CD4-positive, alpha-beta T cell treated with Interleukin-6 at 100 ng/mL for 8 hours (primary cell): Measurements from ENCODE around the gene IMMP2L.
"Not testable (repeated sequence)": the region's sequence is repeated elsewhere in the genome, so short reads cannot be mapped to it uniquely, and the experiment has no call there.

ENCODE experiments used
- DNase-seq: peaks from one replicate; pipeline ENCODE4 v3.0.0-alpha.2; 2020; ENCODE audit warnings: mixed read lengths, low spot score

Gene IMMP2L

GRCh38 chr7:111508387-111508786, 53.9 kb downstream of the IMMP2L start:
- DNase-seq = no peak

GRCh38 chr7:111505422-111505821, 56.9 kb downstream of the IMMP2L start:
- not testable (repeated sequence) for DNase-seq

- not testable (repeated sequence) for DNase-seq
Measured at GRCh38 chr7:111501799-111502198, 60.5 kb downstream of the IMMP2L start.

GRCh38 chr7:111499027-111499426, 63.3 kb downstream of the IMMP2L start:
- DNase-seq = no peak

GRCh38 chr7:111498391-111499007, 63.8 kb downstream of the IMMP2L start:
- no peak for DNase-seq

GRCh38 chr7:111495173-111495810, 67.0 kb downstream of the IMMP2L start:
- no peak for DNase-seq

- DNase-seq = no peak
Measured at GRCh38 chr7:111492234-111492633, 70.1 kb downstream of the IMMP2L start.

- peak; percentile 29 for DNase-seq
Measured at GRCh38 chr7:111486472-111487142, 75.7 kb downstream of the IMMP2L start.

- DNase-seq = no peak
Measured at GRCh38 chr7:111485701-111486380, 76.5 kb downstream of the IMMP2L start.

GRCh38 chr7:111483078-111483477, 79.2 kb downstream of the IMMP2L start:
- DNase-seq = no peak

GRCh38 chr7:111477462-111478225, 84.6 kb downstream of the IMMP2L start:
- no peak for DNase-seq

- no peak for DNase-seq
Measured at GRCh38 chr7:111476586-111477293, 85.6 kb downstream of the IMMP2L start.

GRCh38 chr7:111475959-111476358, 86.3 kb downstream of the IMMP2L start:
- no peak for DNase-seq

- no peak for DNase-seq
Measured at GRCh38 chr7:111475419-111475748, 86.9 kb downstream of the IMMP2L start.

GRCh38 chr7:111474723-111475418, 87.4 kb downstream of the IMMP2L start:
- DNase-seq = no peak

- no peak for DNase-seq
Measured at GRCh38 chr7:111473449-111474198, 88.7 kb downstream of the IMMP2L start.

GRCh38 chr7:111470998-111471397, 91.3 kb downstream of the IMMP2L start:
- no peak for DNase-seq

GRCh38 chr7:111469894-111470293, 92.4 kb downstream of the IMMP2L start:
- DNase-seq = not testable (repeated sequence)

- DNase-seq = not testable (repeated sequence)
Measured at GRCh38 chr7:111465774-111466173, 96.5 kb downstream of the IMMP2L start.

GRCh38 chr7:111460695-111461094, 101.6 kb downstream of the IMMP2L start:
- no peak for DNase-seq
